ENCODE results near the gene GRIP1.

GRCh38 chr12:66596199-66596598, 82.7 kb downstream of the GRIP1 start:
- TF ChIP-seq CTCF (IDR thresholded peaks at IDR 0.05; ENCODE audit: extremely low read depth in 1 of 2, insufficient read depth in 1 of 2, low read depth in 1 of 2, low read length in 2 of 2) = no peak
- no peak for TF ChIP-seq MAX (IDR thresholded peaks at IDR 0.05; ENCODE audit: insufficient read depth, insufficient read length)
- no peak for TF ChIP-seq EZH2 (IDR thresholded peaks at IDR 0.05; ENCODE audit: borderline replicate concordance, low read depth, low read length, severe bottlenecking)
- TF ChIP-seq GATA2 (IDR thresholded peaks at IDR 0.05; ENCODE audit: insufficient read depth, insufficient read length, low read depth, low read length) = no peak
- no peak for TF ChIP-seq POLR2A (IDR thresholded peaks at IDR 0.05; ENCODE audit: low read depth, low read length)
- peak; percentile 81 for TF ChIP-seq FOS (IDR thresholded peaks at IDR 0.05; ENCODE audit: borderline replicate concordance, insufficient read depth, low read length)
- no peak for TF ChIP-seq POLR2AphosphoS5 (IDR thresholded peaks at IDR 0.05; ENCODE audit: insufficient read depth, low read depth, low read length)

All from endothelial cell of umbilical vein (primary cell).